Neural progenitor cell (in vitro differentiated cells): ENCODE results near the gene PTRH2. TPM values are rescaled to one million over a fixed set of nuclear protein-coding genes. Genes with fewer than 3 reads are reported as not detected.

ENCODE experiments used
- DNase-seq: peaks from one replicate; pipeline ENCODE4 v3.0.0-alpha.2; 2016; ENCODE audit warnings: low spot score
- H2AFZ ChIP-seq: fragments of 200-600 bp; sonication (generic); replicated peaks from 2 replicates; pipeline ENCODE4 v1.6.1; 2016; ENCODE audit warnings: antibody characterized with exemption
- H3F3A ChIP-seq: fragments of 200-600 bp; sonication (generic); 2 replicates; pipeline ENCODE4 v1.6.1; 2016; ENCODE audit warnings: antibody characterized with exemption, low read depth
- H3K27ac ChIP-seq: fragments of 200-600 bp; sonication (generic); 2 replicates; pipeline ENCODE4 v1.5.1; 2016; ENCODE audit warnings: mild to moderate bottlenecking
- H3K27me3 ChIP-seq: fragments of 200-600 bp; sonication (generic); 2 replicates; pipeline ENCODE4 v1.6.1; 2016; ENCODE audit warnings: mild to moderate bottlenecking, moderate library complexity
- H3K36me3 ChIP-seq: fragments of 200-600 bp; sonication (generic); 2 replicates; pipeline ENCODE4 v1.5.1; 2016
- H3K4me1 ChIP-seq: fragments of 200-600 bp; sonication (generic); 2 replicates; pipeline ENCODE4 v1.6.1; 2016; ENCODE audit warnings: mixed run types
- H3K4me2 ChIP-seq: fragments of 200-600 bp; sonication (generic); 2 replicates; pipeline ENCODE4 v1.6.1; 2016
- H3K4me3 ChIP-seq: fragments of 200-600 bp; sonication (generic); 2 replicates; pipeline ENCODE4 v1.5.1; 2016
- H3K79me2 ChIP-seq: fragments of 200-600 bp; sonication (generic); 2 replicates; pipeline ENCODE4 v1.6.1; 2016; ENCODE audit warnings: low read depth
- H3K9ac ChIP-seq: fragments of 200-600 bp; sonication (generic); 2 replicates; pipeline ENCODE4 v1.6.1; 2016
- H3K9me3 ChIP-seq: fragments of 200-600 bp; sonication (generic); 2 replicates; pipeline ENCODE4 v1.5.1; 2016; ENCODE audit warnings: low read depth
- H4K20me1 ChIP-seq: fragments of 200-600 bp; sonication (generic); 2 replicates; pipeline ENCODE4 v1.6.1; 2016; ENCODE audit warnings: low read depth
- H3K27ac Mint-ChIP-seq: 3 replicates; pipeline ENCODE4 v1.8.0; 2021; ENCODE audit warnings: mixed read lengths
- H3K27me3 Mint-ChIP-seq: 2 replicates; pipeline ENCODE4 v1.8.0; 2022; ENCODE audit warnings: low read depth, mild to moderate bottlenecking, inconsistent platforms, moderate library complexity, mixed read lengths; ENCODE audit not compliant: insufficient read depth
- H3K36me3 Mint-ChIP-seq: 3 replicates; pipeline ENCODE4 v1.8.0; 2021; ENCODE audit warnings: mixed read lengths
- H3K4me1 Mint-ChIP-seq: 3 replicates; pipeline ENCODE4 v1.8.0; 2021; ENCODE audit warnings: mixed read lengths
- H3K4me3 Mint-ChIP-seq: 3 replicates; pipeline ENCODE4 v1.8.0; 2021; ENCODE audit warnings: mild to moderate bottlenecking, moderate library complexity, mixed read lengths
- H3K9me3 Mint-ChIP-seq: 3 replicates; pipeline ENCODE4 v1.8.0; 2020; ENCODE audit warnings: mixed read lengths
- EZH2 ChIP-seq: fragments of 200-600 bp; sonication (generic); IDR thresholded peaks from 2 replicates; pipeline ENCODE4 v1.6.1; 2017; ENCODE audit warnings: antibody characterized with exemption, mild to moderate bottlenecking, moderate library complexity
- EZH2phosphoT487 ChIP-seq: fragments of 200-600 bp; sonication (generic); IDR thresholded peaks from 2 replicates; pipeline ENCODE4 v1.6.1; 2017; ENCODE audit warnings: antibody characterized with exemption
- total RNA-seq: library from RNA; depleted of rRNA; stranded (reverse); fragments of >200 nt; gene quantifications from 2 replicates; pipeline ENCODE4 v1.2.3, GENCODE V29; 2015; ENCODE audit warnings: low replicate concordance
- TF ChIP-seq, protein P1 (sequence below): fragments of 200-600 bp; sonication (generic); IDR thresholded peaks from 2 replicates; pipeline ENCODE4 v1.5.1; 2017; ENCODE audit warnings: antibody characterized with exemption, mild to moderate bottlenecking

Gene PTRH2
- total RNA-seq, 1 donor from 2014 or later: 17.6 TPM

DNA sequence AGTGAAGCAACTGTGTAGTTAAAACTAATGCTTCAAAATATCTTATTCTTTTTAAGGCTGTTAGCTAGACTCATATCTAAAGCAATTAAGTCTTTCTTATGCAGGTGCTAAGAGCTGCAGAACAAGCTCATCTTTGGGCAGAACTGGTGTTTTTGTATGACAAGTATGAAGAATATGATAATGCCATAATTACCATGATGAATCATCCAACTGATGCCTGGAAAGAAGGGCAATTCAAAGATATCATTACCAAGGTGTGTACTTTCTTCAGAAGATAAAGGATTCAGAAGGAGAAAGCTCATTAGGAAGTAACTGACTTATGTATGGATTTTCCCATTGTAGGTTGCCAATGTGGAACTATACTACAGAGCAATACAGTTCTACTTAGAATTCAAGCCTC is 23.9 kb downstream of the PTRH2 start:
- H3K4me2 ChIP-seq: no peak overlapping the region
- peaks cover 6% of the 10 kb centered on the region for H4K20me1 ChIP-seq
- Mint-ChIP-seq H3K36me3 (peaks cover 26% of the 10 kb centered on the region), H3K4me1 (no peaks in the 10 kb centered on the region), H3K9me3 (no peaks in the 10 kb centered on the region), H3K27ac (no peak overlapping the region), H3K27me3 (peaks cover 2% of the 10 kb centered on the region), H3K4me3 (no peak overlapping the region)
- TF ChIP-seq, protein P1, sequence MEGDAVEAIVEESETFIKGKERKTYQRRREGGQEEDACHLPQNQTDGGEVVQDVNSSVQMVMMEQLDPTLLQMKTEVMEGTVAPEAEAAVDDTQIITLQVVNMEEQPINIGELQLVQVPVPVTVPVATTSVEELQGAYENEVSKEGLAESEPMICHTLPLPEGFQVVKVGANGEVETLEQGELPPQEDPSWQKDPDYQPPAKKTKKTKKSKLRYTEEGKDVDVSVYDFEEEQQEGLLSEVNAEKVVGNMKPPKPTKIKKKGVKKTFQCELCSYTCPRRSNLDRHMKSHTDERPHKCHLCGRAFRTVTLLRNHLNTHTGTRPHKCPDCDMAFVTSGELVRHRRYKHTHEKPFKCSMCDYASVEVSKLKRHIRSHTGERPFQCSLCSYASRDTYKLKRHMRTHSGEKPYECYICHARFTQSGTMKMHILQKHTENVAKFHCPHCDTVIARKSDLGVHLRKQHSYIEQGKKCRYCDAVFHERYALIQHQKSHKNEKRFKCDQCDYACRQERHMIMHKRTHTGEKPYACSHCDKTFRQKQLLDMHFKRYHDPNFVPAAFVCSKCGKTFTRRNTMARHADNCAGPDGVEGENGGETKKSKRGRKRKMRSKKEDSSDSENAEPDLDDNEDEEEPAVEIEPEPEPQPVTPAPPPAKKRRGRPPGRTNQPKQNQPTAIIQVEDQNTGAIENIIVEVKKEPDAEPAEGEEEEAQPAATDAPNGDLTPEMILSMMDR: no peak
- TF ChIP-seq EZH2: no peak
- no peak for TF ChIP-seq EZH2phosphoT487
- no peak overlapping the region for H3K27ac ChIP-seq
- no peak overlapping the region for H3K9ac ChIP-seq
- H3F3A ChIP-seq: peaks cover 20% of the 10 kb centered on the region
- no peaks in the 10 kb centered on the region for H3K9me3 ChIP-seq
- H3K79me2 ChIP-seq: peaks cover 2% of the 10 kb centered on the region
- no peak overlapping the region for H2AFZ ChIP-seq
- no peak for DNase-seq
- no peaks in the 10 kb centered on the region for H3K4me1 ChIP-seq
- H3K27me3 ChIP-seq: no peaks in the 10 kb centered on the region
- peaks cover 20% of the 10 kb centered on the region for H3K36me3 ChIP-seq
- H3K4me3 ChIP-seq: no peak overlapping the region

GRCh38 chr17:59680314-59680713 is 26.9 kb downstream of the PTRH2 start:
- peaks cover 16% of the 10 kb centered on the region for H3K36me3 ChIP-seq
- no peak overlapping the region for H3K4me3 ChIP-seq
- no peaks in the 10 kb centered on the region for H3K79me2 ChIP-seq
- H2AFZ ChIP-seq: no peak overlapping the region
- H3K4me3 Mint-ChIP-seq: no peak overlapping the region
- no peak for DNase-seq
- TF ChIP-seq EZH2phosphoT487 (no peak), EZH2 (no peak)
- TF ChIP-seq, protein P1: no peak
- H3K27ac Mint-ChIP-seq: no peak overlapping the region
- peaks cover 16% of the 10 kb centered on the region for H3F3A ChIP-seq
- no peaks in the 10 kb centered on the region for H3K9me3 ChIP-seq
- no peaks in the 10 kb centered on the region for H3K4me1 ChIP-seq
- no peak overlapping the region for H3K4me2 ChIP-seq
- H3K9ac ChIP-seq: no peak overlapping the region
- no peaks in the 10 kb centered on the region for H3K9me3 Mint-ChIP-seq
- peaks cover 30% of the 10 kb centered on the region for H3K36me3 Mint-ChIP-seq
- H3K4me1 Mint-ChIP-seq: no peaks in the 10 kb centered on the region
- H3K27me3 Mint-ChIP-seq: peaks cover 2% of the 10 kb centered on the region
- H3K27me3 ChIP-seq: no peaks in the 10 kb centered on the region
- H3K27ac ChIP-seq: no peak overlapping the region
- no peaks in the 10 kb centered on the region for H4K20me1 ChIP-seq

DNA sequence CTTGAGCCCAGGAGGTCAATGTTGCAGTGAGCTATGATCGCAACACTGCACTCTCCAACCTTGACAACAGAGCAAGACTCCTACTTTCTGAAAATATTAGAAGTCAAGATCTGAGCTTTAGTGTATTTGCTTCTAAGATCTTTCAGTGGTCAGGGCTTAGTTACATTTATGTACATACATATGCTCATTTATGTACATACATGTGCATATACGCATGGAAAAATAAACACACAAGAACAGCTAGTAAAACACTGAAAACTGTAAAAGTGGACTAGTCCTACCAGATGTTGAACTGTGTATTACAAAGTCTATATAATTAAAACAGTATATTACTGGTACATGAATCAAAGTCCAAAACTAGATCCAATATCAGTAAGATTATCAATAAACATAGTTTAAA is 28.3 kb downstream of the PTRH2 start:
- Histone ChIP-seq H2AFZ (no peak overlapping the region), H3K27ac (no peak overlapping the region), H3K4me3 (no peak overlapping the region), H3K9ac (no peak overlapping the region), H3K9me3 (no peaks in the 10 kb centered on the region), H3K36me3 (peaks cover 21% of the 10 kb centered on the region), H3K4me1 (no peaks in the 10 kb centered on the region), H3F3A (peaks cover 14% of the 10 kb centered on the region), H3K27me3 (no peaks in the 10 kb centered on the region), H3K79me2 (no peaks in the 10 kb centered on the region), H3K4me2 (no peak overlapping the region), H4K20me1 (no peaks in the 10 kb centered on the region)
- no peak for DNase-seq
- H3K4me1 Mint-ChIP-seq: no peaks in the 10 kb centered on the region
- H3K27me3 Mint-ChIP-seq: no peaks in the 10 kb centered on the region
- TF ChIP-seq EZH2phosphoT487: no peak
- TF ChIP-seq EZH2: no peak
- TF ChIP-seq, protein P1: no peak
- H3K27ac Mint-ChIP-seq: no peak overlapping the region
- no peak overlapping the region for H3K4me3 Mint-ChIP-seq
- peaks cover 30% of the 10 kb centered on the region for H3K36me3 Mint-ChIP-seq
- no peaks in the 10 kb centered on the region for H3K9me3 Mint-ChIP-seq
